A204.1 (cell line): ENCODE measurements around the gene CWC15.
"Not testable (repeated sequence)": the region's sequence is repeated elsewhere in the genome, so short reads cannot be mapped to it uniquely, and the experiment has no call there.

Experiments
- FAIRE-seq: peaks from 2 replicates; lab custom pipeline; 2012; peaks lifted over from hg19 to GRCh38; lab: Jason Lieb, UNC

The CWC15 gene

DNA sequence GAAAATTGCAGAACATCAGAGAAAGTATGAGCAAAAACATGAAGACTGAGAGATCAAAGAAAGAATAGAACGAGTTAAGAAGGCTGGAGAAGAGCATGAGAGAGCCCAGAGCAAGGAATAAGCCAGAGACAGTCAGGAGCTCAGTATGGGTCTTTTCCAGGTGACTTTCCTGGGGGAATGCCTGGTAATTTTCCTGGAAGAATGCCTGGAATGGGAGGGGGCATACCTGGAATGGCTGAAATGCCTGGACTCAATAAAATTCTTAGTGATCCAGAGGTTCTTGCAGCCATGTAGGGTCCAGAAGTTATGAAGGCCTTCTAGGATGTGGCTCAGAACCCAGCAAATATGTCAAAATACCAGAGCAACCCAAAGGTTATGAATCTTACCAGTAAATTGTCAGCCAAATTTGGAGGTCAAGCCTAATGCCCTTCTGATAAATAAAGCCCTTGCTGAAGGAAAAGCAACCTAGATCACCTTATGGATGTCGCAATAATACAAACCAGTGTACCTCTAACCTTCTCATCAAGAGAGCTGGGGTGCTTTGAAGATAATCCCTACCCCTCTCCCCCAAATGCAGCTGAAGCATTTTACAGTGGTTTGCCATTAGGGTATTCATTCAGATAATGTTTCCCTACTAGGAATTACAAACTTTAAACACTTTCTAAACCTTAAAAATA lies 59.5 kb downstream of the CWC15 start:
- FAIRE-seq = not testable (repeated sequence)

- FAIRE-seq = no peak
Measured at GRCh38 chr11:94912806-94913205, 60.5 kb downstream of the CWC15 start.
